Effector memory CD4-positive, alpha-beta T cell (primary cell): ENCODE data around the gene LRRC32.

Source experiments
- DNase-seq, 3 donors: peaks; one replicate each; pipeline ENCODE4 v3.0.0-alpha.2; 2020
- H3K27ac ChIP-seq: 2 replicates; pipeline ENCODE4 v1.7.0; 2013; ENCODE audit warnings: mild to moderate bottlenecking, low read length, moderate library complexity; ENCODE audit not compliant: insufficient read depth, poor library complexity, severe bottlenecking
- H3K27me3 ChIP-seq: replicated peaks from 2 replicates; pipeline ENCODE4 v1.7.0; 2013; ENCODE audit warnings: mild to moderate bottlenecking, low read length; ENCODE audit not compliant: insufficient read depth, control insufficient read depth, poor library complexity, severe bottlenecking
- H3K36me3 ChIP-seq: 2 replicates; pipeline ENCODE4 v1.7.0; 2013; ENCODE audit warnings: mild to moderate bottlenecking, low read length, moderate library complexity; ENCODE audit not compliant: control insufficient read depth, insufficient read depth
- H3K4me1 ChIP-seq: 2 replicates; pipeline ENCODE4 v1.7.0; 2013; ENCODE audit warnings: low read length, mild to moderate bottlenecking; ENCODE audit not compliant: control insufficient read depth, insufficient read depth, poor library complexity, severe bottlenecking
- H3K4me3 ChIP-seq: 2 replicates; pipeline ENCODE4 v1.7.0; 2013; ENCODE audit warnings: low read length, low read depth, mild to moderate bottlenecking; ENCODE audit not compliant: insufficient read depth, poor library complexity, severe bottlenecking
- H3K9me3 ChIP-seq: 2 replicates; pipeline ENCODE4 v1.7.0; 2013; ENCODE audit warnings: mild to moderate bottlenecking, low read length, moderate library complexity; ENCODE audit not compliant: control insufficient read depth

Gene LRRC32

GRCh38 chr11:76680518-76681425, 10.2 kb upstream of the LRRC32 start:
- H3K27ac ChIP-seq: no peak overlapping the region
- DNase-seq: peak in 2 of 3 donors; percentile 11 to 38
- no peak overlapping the region for H3K4me3 ChIP-seq
- H3K27me3 ChIP-seq: no peaks in the 10 kb centered on the region
- no peaks in the 10 kb centered on the region for H3K4me1 ChIP-seq
- H3K9me3 ChIP-seq: no peaks in the 10 kb centered on the region
- no peaks in the 10 kb centered on the region for H3K36me3 ChIP-seq

GRCh38 chr11:76678321-76678720, 7.8 kb upstream of the LRRC32 start:
- no peak overlapping the region for H3K4me3 ChIP-seq

DNA sequence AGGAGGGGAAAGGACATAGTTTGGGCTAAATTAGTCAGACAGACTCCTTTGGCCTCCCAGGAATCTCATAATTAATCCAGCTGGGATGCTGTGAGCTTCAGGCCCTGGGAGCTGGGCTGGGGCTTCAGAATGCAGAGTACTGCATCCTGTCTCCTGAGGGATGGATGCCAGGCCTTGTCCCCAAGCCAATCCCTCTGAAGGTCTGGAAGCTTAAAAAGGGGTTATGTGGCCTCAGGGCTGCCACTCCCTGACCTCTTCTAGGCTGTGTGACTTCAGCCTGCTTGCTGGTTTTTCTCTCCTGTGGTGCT, 6.9 kb upstream of the LRRC32 start:
- H3K27me3 ChIP-seq: no peaks in the 10 kb centered on the region
- no peaks in the 10 kb centered on the region for H3K9me3 ChIP-seq
- no peaks in the 10 kb centered on the region for H3K36me3 ChIP-seq
- peaks cover 9% of the 10 kb centered on the region for H3K4me1 ChIP-seq
- H3K4me3 ChIP-seq: no peak overlapping the region
- DNase-seq: no peak
- no peak overlapping the region for H3K27ac ChIP-seq

More at GRCh38 chr11:76678321-76678720, 7.8 kb upstream of the LRRC32 start:
- H3K27ac ChIP-seq: no peak overlapping the region
- H3K27me3 ChIP-seq: no peaks in the 10 kb centered on the region
- DNase-seq: no peak
- H3K4me1 ChIP-seq: peaks cover 1% of the 10 kb centered on the region
- no peaks in the 10 kb centered on the region for H3K9me3 ChIP-seq
- no peaks in the 10 kb centered on the region for H3K36me3 ChIP-seq

- no peaks in the 10 kb centered on the region for H3K27me3 ChIP-seq
- no peaks in the 10 kb centered on the region for H3K36me3 ChIP-seq
- no peaks in the 10 kb centered on the region for H3K9me3 ChIP-seq
- no peak for DNase-seq
- H3K4me3 ChIP-seq: no peak overlapping the region
- no peak overlapping the region for H3K27ac ChIP-seq
- H3K4me1 ChIP-seq: peaks cover 14% of the 10 kb centered on the region
Measured at GRCh38 chr11:76676636-76677457, 6.3 kb upstream of the LRRC32 start.

- H3K27me3 ChIP-seq: peaks cover 2% of the 10 kb centered on the region
- H3K9me3 ChIP-seq: no peaks in the 10 kb centered on the region
- no peak for DNase-seq
- no peaks in the 10 kb centered on the region for H3K36me3 ChIP-seq
- peaks cover 19% of the 10 kb centered on the region for H3K4me1 ChIP-seq
- H3K4me3 ChIP-seq: no peak overlapping the region
- no peak overlapping the region for H3K27ac ChIP-seq
Measured at GRCh38 chr11:76674517-76675400, 4.2 kb upstream of the LRRC32 start.

- H3K9me3 ChIP-seq: no peaks in the 10 kb centered on the region
- H3K36me3 ChIP-seq: no peaks in the 10 kb centered on the region
- H3K27me3 ChIP-seq: peaks cover 2% of the 10 kb centered on the region
- no peak for DNase-seq
- peaks cover 19% of the 10 kb centered on the region for H3K4me1 ChIP-seq
- no peak overlapping the region for H3K27ac ChIP-seq
- H3K4me3 ChIP-seq: peak overlapping the region; percentile 2
Measured at GRCh38 chr11:76673176-76674142, 2.9 kb upstream of the LRRC32 start.

GRCh38 chr11:76672431-76673175, 2.1 kb upstream of the LRRC32 start:
- H3K4me1 ChIP-seq: peaks cover 19% of the 10 kb centered on the region
- H3K36me3 ChIP-seq: no peaks in the 10 kb centered on the region
- no peaks in the 10 kb centered on the region for H3K9me3 ChIP-seq
- DNase-seq: peak in 1 of 3 donors; percentile 11
- peak overlapping the region; percentile 2 for H3K4me3 ChIP-seq
- H3K27me3 ChIP-seq: peaks cover 2% of the 10 kb centered on the region
- H3K27ac ChIP-seq: no peak overlapping the region

- H3K36me3 ChIP-seq: no peaks in the 10 kb centered on the region
- no peak for DNase-seq
- H3K27me3 ChIP-seq: peaks cover 2% of the 10 kb centered on the region
- peaks cover 19% of the 10 kb centered on the region for H3K4me1 ChIP-seq
- H3K4me3 ChIP-seq: peak overlapping the region; percentile 49
- no peak overlapping the region for H3K27ac ChIP-seq
- no peaks in the 10 kb centered on the region for H3K9me3 ChIP-seq
Measured at GRCh38 chr11:76671626-76672309, 1.2 kb upstream of the LRRC32 start.
